GM19351 (cell line): Measurements from ENCODE around the gene OR2D2.
"Not testable (repeated sequence)": the region's sequence is repeated elsewhere in the genome, so short reads cannot be mapped to it uniquely, and the experiment has no call there.

ENCODE experiments used
- ATAC-seq: cut with Tn5 transposase; IDR thresholded peaks from one replicate; pipeline ENCODE4 v1.9.1; 2021; ENCODE audit warnings: mild to moderate bottlenecking, moderate library complexity; ENCODE audit not compliant: unreplicated experiment

OR2D2 gene, protein sequence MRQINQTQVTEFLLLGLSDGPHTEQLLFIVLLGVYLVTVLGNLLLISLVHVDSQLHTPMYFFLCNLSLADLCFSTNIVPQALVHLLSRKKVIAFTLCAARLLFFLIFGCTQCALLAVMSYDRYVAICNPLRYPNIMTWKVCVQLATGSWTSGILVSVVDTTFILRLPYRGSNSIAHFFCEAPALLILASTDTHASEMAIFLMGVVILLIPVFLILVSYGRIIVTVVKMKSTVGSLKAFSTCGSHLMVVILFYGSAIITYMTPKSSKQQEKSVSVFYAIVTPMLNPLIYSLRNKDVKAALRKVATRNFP

DNA sequence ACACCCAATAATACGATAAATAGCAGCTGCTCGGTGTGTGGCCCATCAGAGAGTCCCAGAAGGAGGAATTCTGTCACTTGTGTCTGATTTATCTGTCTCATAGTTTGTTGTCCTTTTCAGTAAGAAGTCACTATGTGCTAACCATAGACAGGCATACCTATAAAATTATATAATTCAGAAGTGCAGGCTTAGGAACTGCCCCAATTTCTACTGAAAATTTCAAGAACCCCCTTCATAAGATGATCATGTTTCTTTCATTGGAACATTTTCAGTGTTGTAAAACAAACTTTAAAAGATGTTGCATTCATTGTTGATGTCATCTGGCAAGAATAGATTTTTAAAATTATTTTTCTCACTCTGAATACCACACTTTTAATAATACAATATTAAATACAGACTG lies at the start of gene OR2D2:
Gene OR2D2, minus strand, starts transcription at position 101 of the 400 bp plus-strand sequence. Its CDS starts 0 bp downstream, at position 101.
- ATAC-seq: no peak

DNA sequence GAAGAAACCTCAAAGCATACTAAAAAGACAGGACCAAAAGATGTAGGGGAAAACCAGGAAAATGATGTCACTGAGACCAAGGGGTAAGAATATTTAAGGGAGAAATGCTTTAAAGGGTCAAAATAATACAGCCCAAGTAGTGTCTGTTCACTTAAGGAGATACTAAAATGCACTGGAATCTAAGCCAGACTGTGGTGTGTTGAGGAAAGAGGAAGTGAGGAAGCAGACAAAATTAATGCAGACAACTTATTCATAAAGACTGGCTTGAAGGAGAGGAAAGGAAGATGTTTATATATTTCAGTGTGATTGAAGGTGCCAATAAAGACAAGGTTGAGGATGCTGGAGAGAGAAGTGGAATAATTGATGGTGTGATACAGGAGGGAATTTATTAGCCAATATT lies 49.7 kb upstream of the OR2D2 start:
- ATAC-seq: no peak

DNA sequence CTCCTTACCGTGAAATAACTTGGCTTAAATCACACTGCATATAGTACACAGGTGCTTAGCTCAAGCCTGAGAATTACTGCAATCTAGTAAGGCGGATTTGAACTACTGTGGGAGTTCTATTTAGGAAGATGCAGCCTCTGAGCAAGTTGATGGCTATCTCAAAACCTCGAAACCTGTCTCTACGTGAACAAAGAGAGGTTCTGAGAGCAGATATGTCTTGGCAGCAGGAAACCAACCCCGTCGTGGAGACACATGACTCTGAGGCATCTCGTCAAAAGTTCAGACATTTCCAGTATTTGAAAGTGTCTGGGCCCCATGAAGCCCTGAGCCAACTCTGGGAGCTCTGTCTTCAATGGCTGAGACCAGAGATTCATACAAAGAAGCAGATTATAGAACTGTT lies 39.8 kb upstream of the OR2D2 start:
- ATAC-seq: no peak

DNA sequence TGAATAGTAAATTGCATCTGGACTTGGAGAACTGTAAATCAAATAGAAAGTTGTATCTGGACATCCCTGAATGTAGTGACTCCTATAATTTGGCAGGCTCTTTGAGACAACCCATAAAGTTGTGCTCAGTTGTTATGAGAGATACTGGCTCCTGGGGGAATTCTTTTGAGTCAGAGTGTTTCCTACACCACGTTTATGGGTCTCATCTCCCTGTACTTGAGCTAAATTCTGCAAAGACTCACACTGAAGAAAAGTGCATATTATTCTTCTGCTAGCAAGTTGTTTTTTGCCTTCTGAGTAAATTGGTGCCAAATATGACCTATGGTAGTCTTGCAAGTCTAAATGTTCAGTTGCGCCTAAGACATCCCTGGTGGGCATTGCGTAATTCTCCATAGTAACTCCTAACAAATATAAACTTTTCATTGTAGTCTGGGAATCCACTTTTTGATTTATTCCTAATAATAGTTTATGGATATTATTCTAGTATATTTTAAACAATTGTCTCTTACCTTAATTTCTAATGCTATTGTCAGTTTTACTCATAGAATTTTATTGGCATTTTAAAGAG lies 38.9 kb upstream of the OR2D2 start:
- ATAC-seq: no peak

DNA sequence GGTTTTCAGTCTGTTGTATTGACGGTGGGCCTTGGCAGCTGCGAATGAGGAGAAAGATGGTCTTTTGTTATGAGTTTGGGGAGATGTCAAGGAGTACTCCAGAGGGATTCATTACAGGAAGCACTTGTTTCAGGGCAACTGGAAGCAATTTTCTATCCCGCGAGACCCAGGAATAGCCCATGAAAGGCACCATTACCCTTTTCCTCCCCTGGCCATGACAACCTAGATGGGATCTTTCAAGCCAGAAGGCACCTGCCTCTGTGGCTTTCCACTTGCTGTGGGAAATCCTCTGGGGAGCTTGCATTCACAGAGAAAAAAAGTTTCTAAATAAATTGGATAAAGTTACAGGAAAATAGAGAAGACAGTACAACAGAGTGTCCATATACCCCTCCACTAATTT lies 36.6 kb upstream of the OR2D2 start:
- no peak for ATAC-seq

DNA sequence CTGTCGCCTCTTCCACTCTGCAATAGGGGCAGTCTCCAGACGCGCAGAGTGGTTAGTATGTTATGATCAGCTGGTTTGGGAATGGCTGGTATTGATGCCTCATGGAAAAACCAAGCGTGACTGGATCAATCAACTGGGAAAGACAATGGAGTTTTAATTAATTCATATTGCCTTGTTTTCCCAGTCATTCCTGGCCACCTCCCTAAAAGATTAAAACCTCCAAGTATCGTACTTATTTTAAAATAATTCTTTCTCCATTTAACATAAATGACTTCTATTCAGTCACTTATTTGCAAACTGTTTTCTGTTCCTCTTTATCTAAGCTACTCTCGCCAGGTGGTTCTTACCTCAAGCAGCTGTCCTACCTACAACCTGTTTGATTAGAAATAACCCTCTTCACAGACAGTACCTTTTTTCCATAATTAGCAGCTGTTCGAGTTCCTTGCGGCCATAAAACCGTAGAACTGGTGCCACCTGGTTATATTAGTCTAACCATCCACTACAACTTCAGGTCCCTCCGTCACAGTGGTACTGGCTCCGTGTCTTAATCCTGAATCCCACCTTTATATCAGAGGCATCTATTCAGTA lies 34.8 kb upstream of the OR2D2 start:
- peak; percentile 71 for ATAC-seq

DNA sequence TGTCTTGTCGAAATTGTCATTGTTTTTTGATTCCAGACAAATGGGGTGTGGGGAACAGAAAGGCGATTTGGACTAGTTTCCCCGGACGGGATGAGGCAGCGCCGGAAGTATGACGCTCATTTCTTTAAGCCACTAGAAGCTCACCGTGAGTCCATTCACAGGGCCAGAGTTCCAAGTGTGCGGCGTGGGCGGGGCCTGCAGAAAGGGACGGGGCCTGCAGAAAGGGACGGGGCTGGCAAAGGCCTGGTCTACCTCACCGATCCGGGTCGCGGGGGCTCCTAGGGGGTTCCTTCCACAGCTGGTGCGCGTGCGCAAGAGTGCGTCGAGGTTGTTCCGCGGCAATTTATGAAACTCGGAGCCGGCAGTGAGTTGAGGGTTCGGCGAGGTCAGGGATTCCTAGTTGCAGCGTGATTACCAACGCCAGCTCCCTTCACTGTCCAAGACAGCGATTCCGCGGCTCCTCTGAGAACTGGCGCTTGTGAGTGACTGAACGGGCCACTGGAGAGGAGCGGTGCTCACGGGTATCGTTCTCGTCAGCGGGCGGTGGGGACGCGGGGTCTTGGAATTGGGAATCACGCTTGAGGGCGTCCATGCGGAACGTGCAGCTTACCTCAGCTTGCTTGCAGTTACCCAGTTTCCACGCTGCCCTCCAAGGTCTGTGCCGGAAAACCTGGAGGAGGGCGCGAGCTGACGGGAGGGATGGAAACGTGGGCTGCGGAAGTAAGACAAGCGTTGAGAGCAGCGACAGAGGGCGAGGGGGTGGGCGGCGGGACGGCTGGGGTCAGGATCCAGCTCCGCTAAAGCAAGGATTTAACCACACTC lies 34.1 kb upstream of the OR2D2 start, which contains the start of gene ZNF215:
Gene ZNF215, plus strand, starts transcription at position 219 of the 822 bp plus-strand sequence. CDS start 5,847 bp downstream, outside the sequence.
- peak; percentile 68 for ATAC-seq

DNA sequence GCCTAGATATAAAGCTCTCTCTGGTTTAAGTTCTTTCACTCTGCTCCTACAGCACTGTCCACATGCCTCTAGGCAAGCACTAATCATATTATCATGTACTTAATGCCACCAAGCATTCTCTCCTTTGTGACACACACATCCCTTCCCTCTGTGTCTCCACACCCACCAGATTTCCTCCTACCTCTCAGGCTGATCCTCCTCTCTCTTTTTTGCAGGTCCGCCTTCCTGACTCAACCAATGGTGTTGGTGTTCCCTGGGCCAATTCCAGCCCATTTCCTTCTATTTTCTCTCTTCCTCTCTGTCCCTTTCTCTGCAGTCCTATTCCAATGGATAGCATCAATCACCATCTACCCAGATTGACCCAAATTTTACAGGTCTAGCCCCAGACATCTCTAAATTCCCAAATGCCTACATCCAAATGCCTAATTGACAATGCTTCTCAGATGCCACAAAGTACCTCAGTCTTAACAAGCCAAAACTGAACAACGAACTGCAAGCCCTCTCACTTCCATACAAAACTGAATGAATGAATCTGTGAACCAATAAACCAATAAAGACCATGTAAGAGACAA lies 33.4 kb upstream of the OR2D2 start:
- peak; percentile 6 for ATAC-seq

DNA sequence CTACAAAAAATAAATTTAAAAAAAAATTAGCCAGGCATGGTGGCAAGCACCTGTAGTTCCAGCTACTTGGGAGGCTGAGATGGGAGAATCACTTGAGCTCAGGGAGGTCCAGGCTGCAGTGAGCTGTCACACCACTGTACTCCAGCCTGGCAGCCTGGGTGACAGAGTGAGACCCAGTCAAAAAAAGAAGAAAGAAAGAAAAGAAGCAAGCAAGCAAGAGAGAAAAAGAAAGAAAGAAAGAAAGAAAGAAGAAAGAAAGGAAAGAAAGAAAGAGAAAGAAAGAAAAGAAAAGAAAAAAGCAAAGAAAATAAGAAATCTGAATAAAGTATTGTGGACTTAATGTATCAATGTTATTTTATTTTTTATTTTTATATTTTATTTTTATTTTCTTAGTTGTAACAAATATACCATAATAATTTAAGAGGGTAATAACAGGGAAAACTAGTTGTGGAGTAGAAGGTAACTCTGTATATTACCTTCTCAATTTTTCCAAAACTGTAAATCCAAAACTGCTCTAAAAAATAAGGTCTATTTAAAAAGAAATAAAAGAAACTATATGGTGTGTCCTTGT lies 32.8 kb upstream of the OR2D2 start:
- no peak for ATAC-seq

DNA sequence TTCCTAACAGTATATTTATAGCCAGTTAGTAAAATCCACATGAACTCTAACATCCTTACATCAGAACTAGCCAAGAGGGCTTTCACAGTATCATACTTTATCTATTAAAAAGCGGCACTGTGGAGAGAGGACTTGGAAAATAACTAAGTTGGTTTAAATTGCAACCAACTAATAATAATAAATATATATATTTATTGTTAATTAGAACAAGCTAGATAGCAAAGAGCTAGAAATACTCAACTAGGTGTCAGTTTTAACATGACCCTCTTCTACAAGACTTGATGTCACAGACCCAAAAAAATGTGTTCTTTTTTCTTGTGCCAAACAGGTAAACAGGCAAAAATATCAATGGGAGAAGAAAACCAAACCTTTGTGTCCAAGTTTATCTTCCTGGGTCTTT lies 28.4 kb upstream of the OR2D2 start, which contains the start of gene OR2D3:
Gene OR2D3, plus strand, starts transcription at position 301 of the 400 bp plus-strand sequence. Its CDS starts 0 bp downstream, at position 301.
- ATAC-seq: no peak

DNA sequence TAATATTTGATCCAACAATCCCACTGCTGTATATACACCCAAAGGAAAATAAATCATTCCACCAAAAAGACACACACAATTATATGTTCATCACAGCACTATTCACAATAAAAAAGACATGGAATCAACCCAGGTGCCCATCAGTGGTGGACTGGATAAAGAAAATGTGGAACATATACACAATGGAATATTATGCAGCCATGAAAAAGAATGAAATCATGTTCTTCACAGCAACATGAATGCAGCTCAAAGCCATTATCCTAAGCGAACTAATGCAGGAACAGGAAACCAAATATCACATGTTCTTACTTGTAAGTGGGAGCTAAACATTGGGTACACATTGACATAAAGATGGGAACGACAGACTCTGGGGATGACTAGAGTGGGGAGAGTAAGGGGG lies 27.4 kb upstream of the OR2D2 start:
- no peak for ATAC-seq

DNA sequence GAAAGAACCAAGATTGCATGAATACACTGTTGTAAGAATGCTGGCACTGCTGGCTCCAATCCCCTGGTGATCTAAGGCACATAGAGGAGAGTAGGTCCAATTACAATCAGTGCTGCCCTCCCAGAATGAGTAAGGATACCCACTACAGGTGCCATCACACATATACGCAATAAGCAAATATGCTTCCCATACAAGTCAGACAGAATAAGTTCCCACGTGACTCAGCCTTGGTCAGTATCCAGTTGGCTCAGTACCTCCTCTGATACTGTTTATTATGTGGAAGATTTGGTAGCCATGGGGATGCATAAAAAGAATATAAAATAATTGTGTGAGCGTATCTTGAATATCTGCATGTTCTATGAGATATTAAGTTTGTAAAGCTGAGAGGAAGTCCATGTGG lies 19.6 kb upstream of the OR2D2 start:
- ATAC-seq: no peak

DNA sequence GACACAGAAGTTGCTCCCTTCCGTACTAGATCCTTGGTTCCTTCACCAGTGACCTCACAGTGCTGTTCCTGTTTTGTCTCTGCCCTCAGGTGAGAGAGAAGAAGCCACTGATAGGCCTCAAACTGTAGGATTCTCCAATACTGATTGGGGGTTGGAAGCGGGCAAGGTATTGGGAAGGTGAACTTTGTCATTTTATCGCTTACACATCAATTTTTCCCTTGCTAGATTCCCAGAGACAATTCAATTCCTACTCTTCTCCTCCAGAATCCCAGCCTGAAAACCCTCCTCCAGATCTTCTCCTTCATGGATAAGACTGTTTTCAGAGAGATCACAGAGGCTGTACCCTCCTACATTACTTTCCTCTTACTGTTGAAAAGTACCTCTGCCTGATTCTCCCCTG lies 19.1 kb upstream of the OR2D2 start:
- no peak for ATAC-seq

DNA sequence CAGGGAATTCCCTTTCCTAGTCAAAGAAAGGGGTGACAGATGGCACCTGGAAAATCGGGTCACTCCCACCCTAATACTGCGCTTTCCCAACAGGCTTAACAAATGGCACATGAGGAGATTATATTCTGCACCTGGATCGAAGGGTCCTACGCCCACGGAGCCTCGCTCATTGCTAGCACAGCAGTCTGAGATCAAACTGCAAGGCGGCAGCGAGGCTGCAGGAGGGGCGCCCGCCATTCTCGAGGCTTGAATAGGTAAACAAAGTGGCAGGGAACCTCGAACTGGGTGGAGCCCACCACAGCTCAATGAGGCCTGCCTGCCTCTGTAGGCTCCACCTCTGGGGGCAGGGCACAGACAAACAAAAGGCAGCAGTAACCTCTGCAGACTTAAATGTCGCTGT lies 12.5 kb upstream of the OR2D2 start:
- ATAC-seq: not testable (repeated sequence)

DNA sequence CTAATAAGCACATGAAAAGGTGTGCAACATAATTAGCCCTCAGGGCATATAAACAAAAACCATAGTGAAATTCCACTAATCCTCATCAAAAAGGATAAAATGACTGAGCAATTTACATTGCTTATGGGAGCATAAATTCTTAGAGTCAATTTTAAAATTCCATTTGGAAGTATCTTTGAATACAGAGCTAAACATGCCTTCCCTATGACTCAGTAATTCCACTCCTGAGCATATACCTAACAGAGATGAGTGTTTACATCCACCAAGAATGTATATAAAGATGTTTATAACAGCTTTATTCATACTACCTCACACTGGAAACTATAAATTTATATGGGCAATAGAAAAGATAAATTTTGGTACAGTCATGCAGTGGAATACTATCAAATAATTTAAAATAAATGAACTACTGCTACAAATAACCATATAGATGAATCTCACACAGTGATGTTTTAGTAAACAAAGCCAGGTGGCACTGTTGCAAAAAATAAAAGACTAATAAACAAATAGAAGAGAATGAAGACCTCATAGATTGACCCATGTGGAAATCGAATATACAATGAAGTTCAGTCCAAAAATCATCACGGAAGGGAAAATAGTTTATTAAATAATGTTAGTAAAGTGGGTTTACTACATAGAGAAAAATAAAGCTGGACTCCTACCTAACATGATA lies 8.2 kb upstream of the OR2D2 start:
- no peak for ATAC-seq

DNA sequence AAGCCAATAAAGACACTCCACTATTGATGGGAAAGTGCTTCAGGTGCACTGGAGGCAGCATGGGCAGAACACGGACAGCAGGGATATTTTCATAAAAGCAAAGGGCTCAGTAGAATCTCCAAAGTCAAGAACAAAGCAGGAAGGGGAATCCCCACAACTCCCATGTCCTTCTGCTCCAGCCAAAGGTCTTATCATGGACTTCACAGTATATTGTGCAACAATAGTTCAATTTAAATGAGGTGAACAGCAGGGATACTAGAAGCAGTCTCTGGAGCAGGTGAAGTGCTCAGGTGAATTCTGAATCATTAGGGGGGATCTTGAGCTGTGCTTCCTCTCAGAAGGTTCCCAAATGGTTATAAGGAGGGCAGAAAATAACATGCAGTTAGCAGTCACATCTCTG lies 6.6 kb upstream of the OR2D2 start:
- ATAC-seq: no peak

DNA sequence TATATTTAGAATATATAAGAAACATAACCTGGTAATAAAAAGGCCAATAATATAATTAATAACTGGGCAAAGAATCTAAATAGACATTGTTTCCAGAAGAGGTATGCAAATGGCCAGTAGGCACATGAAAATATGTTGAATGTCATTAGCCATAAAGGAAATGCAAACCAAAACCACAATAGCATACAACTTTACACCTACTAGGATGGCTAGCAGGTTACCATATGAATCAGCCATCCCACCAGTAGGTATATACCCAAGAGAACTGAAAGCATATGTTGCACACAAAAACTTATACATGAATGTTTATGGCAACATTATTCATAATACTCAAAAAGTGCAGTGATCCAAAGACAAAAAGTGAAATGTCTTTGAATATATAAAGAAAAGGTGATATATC lies 2.7 kb upstream of the OR2D2 start:
- ATAC-seq: peak; percentile 97

DNA sequence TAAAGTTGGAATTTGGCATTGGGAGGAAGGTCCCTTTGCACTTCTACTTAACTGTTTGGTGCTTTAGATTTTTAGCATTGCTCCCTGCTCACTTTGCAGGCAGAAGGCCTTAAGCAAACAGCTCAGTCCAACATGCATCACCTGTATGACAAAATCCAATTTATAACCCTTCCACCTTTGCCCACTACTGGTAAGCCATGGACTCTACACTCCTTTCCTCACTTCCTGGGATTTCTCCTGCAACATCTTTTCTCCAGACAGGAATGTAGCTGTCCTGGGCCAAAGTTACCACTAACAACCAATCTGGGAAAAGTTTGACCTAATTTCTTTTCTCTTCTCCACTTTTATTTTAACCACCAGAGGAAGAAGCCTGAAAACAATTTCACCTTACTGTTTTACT lies 1.8 kb upstream of the OR2D2 start:
- ATAC-seq: no peak

DNA sequence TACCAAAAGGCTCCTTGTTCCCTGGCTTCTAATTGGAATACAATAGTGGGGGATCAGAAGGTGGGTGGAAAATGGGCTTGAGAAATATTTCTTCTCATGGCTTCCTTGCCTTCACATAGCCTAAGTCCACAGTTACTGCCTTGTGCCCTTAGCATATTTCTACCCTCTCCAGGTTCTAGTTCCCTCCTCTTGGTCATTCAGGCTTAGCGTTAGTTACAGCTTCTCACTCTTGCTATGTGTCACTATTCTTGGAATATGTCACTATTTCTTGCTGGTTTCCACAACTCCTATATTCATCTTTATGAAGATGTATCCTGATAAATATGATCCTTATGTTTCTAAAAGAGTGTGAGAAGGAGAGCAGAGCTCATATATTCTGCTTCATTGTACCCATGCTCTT lies 2.5 kb downstream of the OR2D2 start:
- peak; percentile 67 for ATAC-seq

DNA sequence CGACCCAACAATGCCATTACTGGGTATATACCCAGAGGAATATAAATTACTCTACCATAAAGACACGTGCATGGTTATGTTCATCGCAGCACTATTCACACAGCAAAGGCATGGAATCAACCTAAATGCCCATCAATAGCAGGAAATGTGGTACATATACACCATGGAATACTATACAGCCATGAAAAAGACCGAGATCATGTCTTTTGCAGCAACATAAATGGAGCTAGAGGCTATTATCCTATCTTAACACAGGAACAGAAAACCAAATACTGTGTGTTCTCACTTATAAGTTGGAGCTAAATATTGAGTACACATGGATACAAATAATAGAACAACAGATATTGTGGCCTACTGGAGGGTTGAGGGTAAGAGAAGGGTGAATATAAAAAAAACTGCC lies 3.5 kb downstream of the OR2D2 start:
- ATAC-seq: no peak
